CD8-positive, alpha-beta memory T cell (primary cell): ENCODE measurements around the gene VMO1. TPM values are rescaled to one million over a fixed set of nuclear protein-coding genes. Genes with fewer than 3 reads are reported as not detected.
A peak's percentile ranks its signal among the peaks of the same experiment; 100 is the strongest.

Experiments used
- CTCF ChIA-PET: fragments of 350-600 bp; sonication (Branson Sonifier 250); formaldehyde crosslinking; loops from one replicate; lab custom pipeline; 2021; ENCODE audit warnings: antibody characterized with exemption; lab: Charles Lee
- POLR2A ChIA-PET: fragments of 350-600 bp; sonication (Branson Sonifier 250); formaldehyde crosslinking; loops from one replicate; lab custom pipeline; 2021; ENCODE audit warnings: antibody characterized with exemption; lab: Charles Lee
- DNase-seq, 5 donors: peaks; one replicate each; pipeline versions ENCODE4 v3.0.0 to v3.0.0-alpha.2; 2020 to 2022; ENCODE audit warnings: mixed read lengths in 1 of 5
- H3K27ac ChIP-seq: one replicate; pipeline ENCODE4 v1.7.0; 2013; ENCODE audit warnings: low read depth, mild to moderate bottlenecking, low read length, moderate library complexity
- H3K27me3 ChIP-seq: 2 replicates; pipeline ENCODE4 v1.7.0; 2013; ENCODE audit warnings: low read length, mild to moderate bottlenecking; ENCODE audit not compliant: insufficient read depth, poor library complexity, severe bottlenecking
- H3K36me3 ChIP-seq: 2 replicates; pipeline ENCODE4 v1.7.0; 2013; ENCODE audit warnings: mild to moderate bottlenecking, low read length, moderate library complexity; ENCODE audit not compliant: insufficient read depth
- H3K4me1 ChIP-seq: 2 replicates; pipeline ENCODE4 v1.7.0; 2013; ENCODE audit warnings: mild to moderate bottlenecking, low read length, moderate library complexity; ENCODE audit not compliant: insufficient read depth
- H3K4me3 ChIP-seq: 2 replicates; pipeline ENCODE4 v1.7.0; 2013; ENCODE audit warnings: mild to moderate bottlenecking, low read length
- H3K9me3 ChIP-seq: 2 replicates; pipeline ENCODE4 v1.7.0; 2013; ENCODE audit warnings: mild to moderate bottlenecking, low read length
- H3K27ac Mint-ChIP-seq, 8 donors: one replicate each; pipeline ENCODE4 v1.8.0; 2020 to 2021; ENCODE audit warnings: mixed read lengths in 8 of 8, mild to moderate bottlenecking in 6 of 8, inconsistent platforms in 3 of 8, moderate library complexity in 3 of 8
- H3K27me3 Mint-ChIP-seq, 2 donors: one replicate each; pipeline ENCODE4 v1.8.0; 2020 to 2021; ENCODE audit warnings: mixed read lengths in 2 of 2, mild to moderate bottlenecking in 1 of 2, moderate library complexity in 1 of 2
- H3K36me3 Mint-ChIP-seq, 3 donors: one replicate each; pipeline ENCODE4 v1.8.0; 2020 to 2021; ENCODE audit warnings: mixed read lengths in 3 of 3, inconsistent platforms in 1 of 3, mild to moderate bottlenecking in 1 of 3
- H3K4me1 Mint-ChIP-seq, 3 donors: one replicate each; pipeline ENCODE4 v1.8.0; 2020 to 2021; ENCODE audit warnings: mixed read lengths in 3 of 3, inconsistent platforms in 1 of 3, mild to moderate bottlenecking in 1 of 3
- H3K4me3 Mint-ChIP-seq, 7 donors: one replicate each; pipeline ENCODE4 v1.8.0; 2020 to 2021; ENCODE audit warnings: mixed read lengths in 7 of 7, mild to moderate bottlenecking in 6 of 7, moderate library complexity in 4 of 7, inconsistent platforms in 2 of 7
- H3K9me3 Mint-ChIP-seq, 5 donors: one replicate each; pipeline ENCODE4 v1.8.0; 2020 to 2022; ENCODE audit warnings: mixed read lengths in 5 of 5, mild to moderate bottlenecking in 3 of 5, moderate library complexity in 2 of 5, inconsistent platforms in 1 of 5
- polyA plus RNA-seq: library from polyadenylated mRNA; unstranded; fragments of 300-500 nt; fragmentation: Illumina TruSeq; gene quantifications from one replicate; pipeline ENCODE4 v1.2.3, GENCODE V29; 2021
- total RNA-seq, 2 experiments: library from RNA; stranded (reverse); gene quantifications; one replicate each; pipeline ENCODE4 v1.2.3, GENCODE V29; 2021

The VMO1 gene
- total and polyA plus RNA-seq, 3 experiments from 2014 or later: not detected

GRCh38 chr17:4786516-4786915 lies 352 bp upstream of the VMO1 start:
- Histone ChIP-seq H3K27ac (no peak overlapping the region), H3K9me3 (no peaks in the 10 kb centered on the region), H3K36me3 (no peaks in the 10 kb centered on the region), H3K4me3 (no peak overlapping the region), H3K4me1 (peaks cover 24% of the 10 kb centered on the region), H3K27me3 (peaks cover 23% of the 10 kb centered on the region)
- H3K4me3 Mint-ChIP-seq: peak overlapping the region in 3 of 7 donors; percentile 2 to 63 (median 49)
- H3K36me3 Mint-ChIP-seq: peaks cover 0 to 2% (median 0%) of the 10 kb centered on the region in 3 donors
- H3K27me3 Mint-ChIP-seq: peaks cover 51 to 53% of the 10 kb centered on the region in 2 donors
- no peak overlapping the region for H3K27ac Mint-ChIP-seq
- DNase-seq: no peak
- peaks cover 18 to 38% (median 26%) of the 10 kb centered on the region in 3 donors for H3K4me1 Mint-ChIP-seq
- CTCF ChIA-PET: interaction anchor here (1.3 to 4.1 kb wide), 3 partner anchors 9 to 77 kb away, joined by 3 to 15 read pairs (median 4); partner anchors contain the start of genes ARRB2 and PSMB6
- peaks cover 0 to 2% (median 0%) of the 10 kb centered on the region in 5 donors for H3K9me3 Mint-ChIP-seq
- POLR2A ChIA-PET: no interaction called here

GRCh38 chr17:4785311-4786105 lies 656 bp downstream of the VMO1 start:
- H3K27ac ChIP-seq: no peak overlapping the region
- ChIA-PET POLR2A (no interaction called here), CTCF (interaction anchor here (0.9 to 4.1 kb wide), 3 partner anchors 71 to 91 kb away, joined by 3 to 15 read pairs (median 4); partner anchors contain the start of gene ARRB2)
- peaks cover 23% of the 10 kb centered on the region for H3K27me3 ChIP-seq
- Mint-ChIP-seq H3K9me3 (peaks cover 0 to 2% (median 0%) of the 10 kb centered on the region in 5 donors), H3K27ac (no peak overlapping the region), H3K4me1 (peaks cover 14 to 29% (median 18%) of the 10 kb centered on the region in 3 donors), H3K36me3 (peaks cover 0 to 2% (median 0%) of the 10 kb centered on the region in 3 donors), H3K27me3 (peaks cover 53 to 55% of the 10 kb centered on the region in 2 donors), H3K4me3 (peak overlapping the region in 6 of 7 donors; percentile 19 to 65 (median 48))
- H3K36me3 ChIP-seq: no peaks in the 10 kb centered on the region
- no peaks in the 10 kb centered on the region for H3K9me3 ChIP-seq
- H3K4me1 ChIP-seq: peaks cover 20% of the 10 kb centered on the region
- no peak for DNase-seq
- H3K4me3 ChIP-seq: no peak overlapping the region

- Mint-ChIP-seq H3K4me3 (no peak overlapping the region), H3K9me3 (no peaks in the 10 kb centered on the region), H3K27ac (no peak overlapping the region), H3K4me1 (peaks cover 10 to 22% (median 15%) of the 10 kb centered on the region in 3 donors), H3K36me3 (no peaks in the 10 kb centered on the region), H3K27me3 (peaks cover 48 to 65% of the 10 kb centered on the region in 2 donors)
- H3K36me3 ChIP-seq: no peaks in the 10 kb centered on the region
- no peak overlapping the region for H3K27ac ChIP-seq
- CTCF ChIA-PET: no interaction called here
- POLR2A ChIA-PET: interaction anchor here (0.7 kb wide), 2 partner anchors 49 to 71 kb away, joined by 6 to 11 read pairs; no protein-coding TSS in a partner anchor
- no peak for DNase-seq
- peaks cover 23% of the 10 kb centered on the region for H3K27me3 ChIP-seq
- no peak overlapping the region for H3K4me3 ChIP-seq
- peaks cover 12% of the 10 kb centered on the region for H3K4me1 ChIP-seq
- no peaks in the 10 kb centered on the region for H3K9me3 ChIP-seq
Observed at GRCh38 chr17:4782652-4783051, 3.5 kb downstream of the VMO1 start.

- Histone ChIP-seq H3K36me3 (no peaks in the 10 kb centered on the region), H3K4me3 (no peak overlapping the region), H3K4me1 (peaks cover 2% of the 10 kb centered on the region), H3K27ac (no peak overlapping the region), H3K9me3 (no peaks in the 10 kb centered on the region), H3K27me3 (peaks cover 16% of the 10 kb centered on the region)
- Mint-ChIP-seq H3K4me1 (peaks cover 0 to 3% (median 3%) of the 10 kb centered on the region in 3 donors), H3K36me3 (no peaks in the 10 kb centered on the region), H3K4me3 (no peak overlapping the region), H3K9me3 (no peaks in the 10 kb centered on the region), H3K27me3 (peaks cover 28 to 49% of the 10 kb centered on the region in 2 donors), H3K27ac (no peak overlapping the region)
- ChIA-PET POLR2A (no interaction called here), CTCF (interaction anchor here (0.7 to 4.7 kb wide), 3 partner anchors 8 to 156 kb away, joined by 3 to 28 read pairs (median 3); partner anchors contain the start of gene GLTPD2)
- DNase-seq: no peak
Observed at GRCh38 chr17:4780325-4780955, 5.7 kb downstream of the VMO1 start.

- Mint-ChIP-seq H3K9me3 (no peaks in the 10 kb centered on the region), H3K27me3 (peaks cover 11 to 43% of the 10 kb centered on the region in 2 donors), H3K27ac (no peak overlapping the region), H3K36me3 (no peaks in the 10 kb centered on the region), H3K4me3 (no peak overlapping the region), H3K4me1 (no peaks in the 10 kb centered on the region)
- Histone ChIP-seq H3K4me3 (no peak overlapping the region), H3K9me3 (no peaks in the 10 kb centered on the region), H3K4me1 (no peaks in the 10 kb centered on the region), H3K36me3 (no peaks in the 10 kb centered on the region), H3K27me3 (no peaks in the 10 kb centered on the region), H3K27ac (no peak overlapping the region)
- POLR2A ChIA-PET: no interaction called here
- DNase-seq: no peak
- CTCF ChIA-PET: interaction anchor here (4.7 kb wide), 1 partner anchor 12 kb away, joined by 28 read pairs; no protein-coding TSS in a partner anchor
Observed at GRCh38 chr17:4777969-4778760, 8.0 kb downstream of the VMO1 start.

- no peak overlapping the region for H3K27ac Mint-ChIP-seq
- no peak overlapping the region for H3K4me3 Mint-ChIP-seq
- H3K27me3 Mint-ChIP-seq: peaks cover 2 to 30% of the 10 kb centered on the region in 2 donors
- no peak for DNase-seq
- Histone ChIP-seq H3K27ac (no peak overlapping the region), H3K4me3 (no peak overlapping the region), H3K36me3 (no peaks in the 10 kb centered on the region), H3K27me3 (no peaks in the 10 kb centered on the region), H3K9me3 (no peaks in the 10 kb centered on the region), H3K4me1 (no peaks in the 10 kb centered on the region)
- ChIA-PET CTCF (interaction anchor here (0.9 kb wide), 1 partner anchor 17 kb away, joined by 3 read pairs; no protein-coding TSS in a partner anchor), POLR2A (no interaction called here)
- H3K9me3 Mint-ChIP-seq: no peaks in the 10 kb centered on the region
- H3K4me1 Mint-ChIP-seq: peaks cover 4 to 7% (median 7%) of the 10 kb centered on the region in 3 donors
- H3K36me3 Mint-ChIP-seq: no peaks in the 10 kb centered on the region
Observed at GRCh38 chr17:4772235-4772613, 13.9 kb downstream of the VMO1 start.

- CTCF ChIA-PET: no interaction called here
- peaks cover 4 to 7% (median 7%) of the 10 kb centered on the region in 3 donors for H3K4me1 Mint-ChIP-seq
- no peak within 1 kb of the TSS for H3K4me3 ChIP-seq
- no peaks in the 10 kb centered on the region for H3K4me1 ChIP-seq
- no peaks in the 10 kb centered on the region for H3K9me3 ChIP-seq
- POLR2A ChIA-PET: no interaction called here
- peaks cover 2 to 30% of the 10 kb centered on the region in 2 donors for H3K27me3 Mint-ChIP-seq
- no peaks in the 10 kb centered on the region for H3K9me3 Mint-ChIP-seq
- peak within 1 kb of the TSS in 1 of 7 donors; percentile 28 for H3K4me3 Mint-ChIP-seq
- no peaks in the 10 kb centered on the region for H3K27me3 ChIP-seq
- no peaks in the 10 kb centered on the region for H3K36me3 Mint-ChIP-seq
- H3K27ac ChIP-seq: no peak within 1 kb of the TSS
- no peak for DNase-seq
- H3K36me3 ChIP-seq: no peaks in the 10 kb centered on the region
- H3K27ac Mint-ChIP-seq: peak within 1 kb of the TSS in 3 of 8 donors; percentile 15 to 89 (median 73)
Observed at GRCh38 chr17:4771519-4772234, 14.5 kb downstream of the VMO1 start, which contains the start of gene TM4SF5. Gene TM4SF5, plus strand, starts transcription at chr17:4771886. Its CDS starts 37 bp downstream, at chr17:4771923.
